Measurements from ENCODE around the gene NIM1K.

DNA sequence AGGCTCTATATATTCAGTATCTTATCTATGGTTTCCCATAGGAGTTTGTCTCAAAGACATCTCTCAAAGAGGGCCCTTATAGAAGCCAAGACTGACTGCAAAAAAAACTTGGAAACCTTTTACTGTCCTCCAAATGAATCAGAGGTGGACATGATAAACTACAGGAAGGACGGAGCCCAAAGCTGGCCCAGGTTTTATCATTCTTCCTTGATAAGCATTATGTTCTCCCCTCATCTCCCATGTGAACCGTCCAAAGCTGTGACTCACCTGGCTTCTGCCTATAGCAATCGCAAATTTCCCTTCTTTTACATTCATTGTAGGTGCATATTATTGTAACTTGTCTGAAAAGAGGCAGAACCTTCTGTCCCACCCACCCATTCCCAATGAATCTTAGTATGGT, 35.0 kb upstream of the NIM1K start:
- TF ChIP-seq, protein P1, sequence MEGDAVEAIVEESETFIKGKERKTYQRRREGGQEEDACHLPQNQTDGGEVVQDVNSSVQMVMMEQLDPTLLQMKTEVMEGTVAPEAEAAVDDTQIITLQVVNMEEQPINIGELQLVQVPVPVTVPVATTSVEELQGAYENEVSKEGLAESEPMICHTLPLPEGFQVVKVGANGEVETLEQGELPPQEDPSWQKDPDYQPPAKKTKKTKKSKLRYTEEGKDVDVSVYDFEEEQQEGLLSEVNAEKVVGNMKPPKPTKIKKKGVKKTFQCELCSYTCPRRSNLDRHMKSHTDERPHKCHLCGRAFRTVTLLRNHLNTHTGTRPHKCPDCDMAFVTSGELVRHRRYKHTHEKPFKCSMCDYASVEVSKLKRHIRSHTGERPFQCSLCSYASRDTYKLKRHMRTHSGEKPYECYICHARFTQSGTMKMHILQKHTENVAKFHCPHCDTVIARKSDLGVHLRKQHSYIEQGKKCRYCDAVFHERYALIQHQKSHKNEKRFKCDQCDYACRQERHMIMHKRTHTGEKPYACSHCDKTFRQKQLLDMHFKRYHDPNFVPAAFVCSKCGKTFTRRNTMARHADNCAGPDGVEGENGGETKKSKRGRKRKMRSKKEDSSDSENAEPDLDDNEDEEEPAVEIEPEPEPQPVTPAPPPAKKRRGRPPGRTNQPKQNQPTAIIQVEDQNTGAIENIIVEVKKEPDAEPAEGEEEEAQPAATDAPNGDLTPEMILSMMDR (conservative IDR thresholded peaks at IDR 0.05; ENCODE audit: low read depth, low read length): no peak
- TF ChIP-seq POLR2A (IDR thresholded peaks at IDR 0.05; ENCODE audit: low read depth, low read length) (no peak), CHD1 (IDR thresholded peaks at IDR 0.05; ENCODE audit: low read depth, low read length) (no peak), CEBPB (IDR thresholded peaks at IDR 0.05; ENCODE audit: low read depth, low read length) (no peak), MAFK (IDR thresholded peaks at IDR 0.05; ENCODE audit: low read depth, low read length) (no peak), FOS (IDR thresholded peaks at IDR 0.05; ENCODE audit: low read depth, low read length) (no peak), RAD21 (IDR thresholded peaks at IDR 0.05; ENCODE audit: low read length) (no peak), MXI1 (IDR thresholded peaks at IDR 0.05; ENCODE audit: borderline replicate concordance, low read depth, low read length) (no peak), NFE2L2 (IDR thresholded peaks at IDR 0.05; ENCODE audit: low read depth, low read length) (no peak), SMC3 (IDR thresholded peaks at IDR 0.05; ENCODE audit: low read depth, low read length) (no peak), RCOR1 (IDR thresholded peaks at IDR 0.05; ENCODE audit: insufficient replicate concordance, low read length) (no peak), MAZ (IDR thresholded peaks at IDR 0.05; ENCODE audit: borderline replicate concordance, low read depth, low read length) (no peak)
- TF ChIP-seq, protein P2, sequence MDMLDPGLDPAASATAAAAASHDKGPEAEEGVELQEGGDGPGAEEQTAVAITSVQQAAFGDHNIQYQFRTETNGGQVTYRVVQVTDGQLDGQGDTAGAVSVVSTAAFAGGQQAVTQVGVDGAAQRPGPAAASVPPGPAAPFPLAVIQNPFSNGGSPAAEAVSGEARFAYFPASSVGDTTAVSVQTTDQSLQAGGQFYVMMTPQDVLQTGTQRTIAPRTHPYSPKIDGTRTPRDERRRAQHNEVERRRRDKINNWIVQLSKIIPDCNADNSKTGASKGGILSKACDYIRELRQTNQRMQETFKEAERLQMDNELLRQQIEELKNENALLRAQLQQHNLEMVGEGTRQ (IDR thresholded peaks at IDR 0.05; ENCODE audit: low read depth, low read length): no peak

Measured in IMR-90 (cell line).